ENCODE measurements around the gene ADGRG4.

DNA sequence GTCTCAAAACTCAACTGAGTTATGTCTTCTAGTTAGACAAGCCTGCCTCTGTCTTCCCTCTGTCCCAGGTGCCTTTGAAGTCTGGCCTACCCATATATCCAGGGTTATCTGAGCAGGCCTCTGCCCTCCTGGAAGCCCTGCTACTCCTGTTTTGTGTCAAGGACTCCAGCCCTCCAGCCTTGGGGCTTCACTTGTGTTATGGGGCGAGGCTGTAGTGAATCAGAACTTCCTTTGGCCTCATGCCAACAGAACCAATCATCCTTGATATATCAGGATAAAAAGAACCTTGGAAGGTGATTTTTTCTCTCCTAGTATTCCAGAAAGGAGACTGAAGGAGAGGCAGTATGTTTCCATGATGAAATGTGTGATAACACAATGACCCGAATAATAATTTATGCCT, 8.9 kb upstream of the ADGRG4 start:
- TF ChIP-seq, protein P1, sequence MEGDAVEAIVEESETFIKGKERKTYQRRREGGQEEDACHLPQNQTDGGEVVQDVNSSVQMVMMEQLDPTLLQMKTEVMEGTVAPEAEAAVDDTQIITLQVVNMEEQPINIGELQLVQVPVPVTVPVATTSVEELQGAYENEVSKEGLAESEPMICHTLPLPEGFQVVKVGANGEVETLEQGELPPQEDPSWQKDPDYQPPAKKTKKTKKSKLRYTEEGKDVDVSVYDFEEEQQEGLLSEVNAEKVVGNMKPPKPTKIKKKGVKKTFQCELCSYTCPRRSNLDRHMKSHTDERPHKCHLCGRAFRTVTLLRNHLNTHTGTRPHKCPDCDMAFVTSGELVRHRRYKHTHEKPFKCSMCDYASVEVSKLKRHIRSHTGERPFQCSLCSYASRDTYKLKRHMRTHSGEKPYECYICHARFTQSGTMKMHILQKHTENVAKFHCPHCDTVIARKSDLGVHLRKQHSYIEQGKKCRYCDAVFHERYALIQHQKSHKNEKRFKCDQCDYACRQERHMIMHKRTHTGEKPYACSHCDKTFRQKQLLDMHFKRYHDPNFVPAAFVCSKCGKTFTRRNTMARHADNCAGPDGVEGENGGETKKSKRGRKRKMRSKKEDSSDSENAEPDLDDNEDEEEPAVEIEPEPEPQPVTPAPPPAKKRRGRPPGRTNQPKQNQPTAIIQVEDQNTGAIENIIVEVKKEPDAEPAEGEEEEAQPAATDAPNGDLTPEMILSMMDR (IDR thresholded peaks at IDR 0.05) = no peak
- TF ChIP-seq POLR2AphosphoS5 (IDR thresholded peaks at IDR 0.05) (no peak), POLR2A (IDR thresholded peaks at IDR 0.05) (no peak)

Data from prostate gland (tissue), 2 donors.